GM18526 (cell line): ENCODE measurements around the gene ELP5.

Experiments used
- POLR2A ChIP-seq: IDR thresholded peaks from 3 replicates; pipeline ENCODE4 v1.6.1; 2011; ENCODE audit not compliant: insufficient read length; ENCODE audit errors: extremely low read depth

Gene ELP5

GRCh38 chr17:7252176-7253043 lies at the start of gene ELP5:
Gene ELP5 (plus strand): TSS chr17:7252215. CDS start chr17:7252551, 336 bp downstream.
- peak; percentile 87 for TF ChIP-seq POLR2A

GRCh38 chr17:7203391-7203790 lies 48.6 kb upstream of the ELP5 start:
- TF ChIP-seq POLR2A = no peak

GRCh38 chr17:7204336-7204735 lies 47.7 kb upstream of the ELP5 start:
- no peak for TF ChIP-seq POLR2A

- no peak for TF ChIP-seq POLR2A
Observed at GRCh38 chr17:7204828-7205461, 47.1 kb upstream of the ELP5 start.

- no peak for TF ChIP-seq POLR2A
Observed at GRCh38 chr17:7205561-7205960, 46.5 kb upstream of the ELP5 start.

- no peak for TF ChIP-seq POLR2A
Observed at GRCh38 chr17:7207120-7208001, 44.7 kb upstream of the ELP5 start.

DNA sequence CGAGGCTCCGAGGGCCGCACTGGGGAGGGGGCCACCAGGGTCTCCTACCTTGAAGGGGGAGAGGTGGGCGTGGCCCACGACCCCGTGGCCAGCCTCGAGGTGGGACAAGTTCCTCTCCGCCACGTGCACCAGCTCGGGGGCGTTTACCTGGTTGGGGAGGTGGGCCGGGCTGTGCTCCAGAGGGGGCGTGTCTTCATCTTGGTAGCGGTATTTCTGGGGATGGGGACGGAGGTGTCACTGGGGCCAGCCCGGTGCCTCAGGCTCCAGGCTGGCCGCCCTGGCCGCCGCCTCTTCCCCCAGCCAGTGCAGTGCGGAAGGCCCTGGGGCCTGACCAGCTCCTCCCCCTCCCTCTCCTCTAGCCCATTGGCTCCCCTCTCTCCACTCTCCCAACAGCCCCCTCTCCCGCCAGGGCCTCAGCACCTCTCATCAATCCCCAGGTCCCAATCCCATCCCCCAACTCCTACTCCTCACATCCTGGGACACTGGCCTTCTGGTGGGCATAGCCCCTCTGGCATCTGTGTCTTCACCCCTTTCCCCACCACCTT lies 43.9 kb upstream of the ELP5 start:
- TF ChIP-seq POLR2A = no peak

- TF ChIP-seq POLR2A = no peak
Observed at GRCh38 chr17:7208754-7209460, 43.1 kb upstream of the ELP5 start.

GRCh38 chr17:7211491-7212273 lies 40.3 kb upstream of the ELP5 start:
- TF ChIP-seq POLR2A = no peak

DNA sequence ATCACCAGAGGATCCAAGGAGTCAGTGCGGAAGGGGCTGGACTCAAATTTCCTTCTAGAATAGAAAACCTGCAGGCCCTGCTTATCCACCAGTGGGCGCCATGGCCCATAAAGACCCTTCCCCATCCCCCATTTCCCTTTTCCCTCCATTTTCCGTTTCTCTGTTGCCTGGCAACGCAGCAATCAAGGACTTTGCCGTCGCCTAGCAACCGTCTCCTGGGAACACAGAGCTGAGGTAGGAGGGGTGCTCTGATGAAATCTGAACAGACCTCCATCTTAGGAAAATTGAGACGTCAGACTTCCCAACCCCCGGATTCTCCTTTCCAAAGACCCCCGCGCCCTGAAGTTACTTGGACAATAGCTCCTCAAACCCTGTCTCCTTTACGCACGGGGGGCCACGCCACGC lies 38.1 kb upstream of the ELP5 start:
- no peak for TF ChIP-seq POLR2A

DNA sequence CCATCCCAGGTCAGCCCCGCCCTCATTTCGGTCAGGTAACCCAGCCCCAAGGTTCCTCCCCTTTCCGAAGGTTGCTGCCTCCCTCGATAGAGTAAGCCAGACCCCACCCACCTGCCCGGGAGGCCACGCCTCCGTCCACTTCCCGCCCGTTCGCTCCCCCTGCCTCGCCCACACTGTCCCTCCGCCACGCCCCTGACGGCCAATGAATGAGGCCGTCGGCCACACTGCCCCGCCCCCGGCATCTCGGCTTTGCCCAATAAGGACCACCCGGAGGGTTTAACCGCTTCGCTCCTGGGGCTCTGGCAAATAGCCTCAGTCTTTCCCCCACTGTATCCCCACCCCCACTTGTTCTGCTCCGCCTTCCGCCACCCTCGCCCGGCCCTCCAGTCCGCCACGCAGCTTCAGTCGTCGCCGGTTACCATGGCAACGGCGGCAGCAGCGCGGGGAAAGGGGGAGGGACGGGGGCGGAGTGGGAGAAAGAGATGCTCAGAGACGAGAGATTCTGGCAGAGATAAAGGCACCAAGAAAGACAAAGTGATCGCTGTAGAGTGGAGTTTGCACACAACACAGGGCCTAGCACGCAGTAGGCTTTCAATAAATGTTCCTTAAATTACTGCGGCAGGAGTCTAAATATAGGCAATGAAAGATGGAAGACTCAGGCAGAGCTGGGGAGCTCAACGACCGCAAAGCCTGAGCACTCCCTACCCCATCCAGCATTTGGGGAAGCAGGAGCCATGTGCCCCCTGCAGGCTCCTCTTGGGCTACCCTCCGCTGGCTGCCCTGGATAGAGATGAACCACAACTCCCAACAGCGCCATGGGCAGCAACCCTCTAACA lies 37.5 kb upstream of the ELP5 start:
- no peak for TF ChIP-seq POLR2A

- no peak for TF ChIP-seq POLR2A
Observed at GRCh38 chr17:7215136-7215638, 36.8 kb upstream of the ELP5 start.

GRCh38 chr17:7215652-7216180 lies 36.3 kb upstream of the ELP5 start:
- TF ChIP-seq POLR2A = no peak
